AG20443 (cell line): ENCODE results near the gene THSD7B.
"Not testable (repeated sequence)": the region's sequence is repeated elsewhere in the genome, so short reads cannot be mapped to it uniquely, and the experiment has no call there.

ENCODE experiments used
- DNase-seq: peaks from one replicate; pipeline ENCODE4 v3.0.0; 2012; ENCODE audit warnings: low spot score, mixed read lengths

The THSD7B gene

GRCh38 chr2:137261881-137262585 lies 496.7 kb downstream of the THSD7B start:
- no peak for DNase-seq

GRCh38 chr2:137262594-137262993 lies 497.2 kb downstream of the THSD7B start:
- DNase-seq, result no peak

GRCh38 chr2:137287913-137288639 lies 522.7 kb downstream of the THSD7B start:
- no peak for DNase-seq

GRCh38 chr2:137291836-137292570 lies 526.7 kb downstream of the THSD7B start:
- no peak for DNase-seq

- no peak for DNase-seq
Observed at GRCh38 chr2:137298377-137298776, 533.0 kb downstream of the THSD7B start.

GRCh38 chr2:137300987-137301386 lies 535.6 kb downstream of the THSD7B start:
- no peak for DNase-seq

GRCh38 chr2:137302957-137303356 lies 537.6 kb downstream of the THSD7B start:
- no peak for DNase-seq

GRCh38 chr2:137316075-137316474 lies 550.7 kb downstream of the THSD7B start:
- no peak for DNase-seq

- DNase-seq, result no peak
Observed at GRCh38 chr2:137321566-137321965, 556.2 kb downstream of the THSD7B start.

- DNase-seq, result not testable (repeated sequence)
Observed at GRCh38 chr2:137331562-137331961, 566.2 kb downstream of the THSD7B start.

GRCh38 chr2:137333386-137334165 lies 568.2 kb downstream of the THSD7B start:
- DNase-seq, result peak; percentile 16

- DNase-seq, result no peak
Observed at GRCh38 chr2:137336067-137336466, 570.7 kb downstream of the THSD7B start.

GRCh38 chr2:137339051-137339450 lies 573.7 kb downstream of the THSD7B start:
- no peak for DNase-seq

- no peak for DNase-seq
Observed at GRCh38 chr2:137345994-137346393, 580.6 kb downstream of the THSD7B start.

- DNase-seq, result no peak
Observed at GRCh38 chr2:137348301-137348700, 583.0 kb downstream of the THSD7B start.

- no peak for DNase-seq
Observed at GRCh38 chr2:137357634-137358033, 592.3 kb downstream of the THSD7B start.

- DNase-seq, result no peak
Observed at GRCh38 chr2:137367361-137367760, 602.0 kb downstream of the THSD7B start.

- no peak for DNase-seq
Observed at GRCh38 chr2:137369106-137369505, 603.8 kb downstream of the THSD7B start.

- DNase-seq, result no peak
Observed at GRCh38 chr2:137379186-137379585, 613.8 kb downstream of the THSD7B start.

GRCh38 chr2:137380610-137381009 lies 615.3 kb downstream of the THSD7B start:
- DNase-seq, result peak; percentile 13

GRCh38 chr2:137381731-137382130 lies 616.4 kb downstream of the THSD7B start:
- DNase-seq, result no peak

- no peak for DNase-seq
Observed at GRCh38 chr2:137383391-137383790, 618.0 kb downstream of the THSD7B start.
